HEK293 (cell line): ENCODE results near the gene ACOD1.

Source experiments
- FEZF1 ChIP-seq: fragments of 450-650 bp; formaldehyde crosslinking; IDR thresholded peaks from 2 replicates; pipeline ENCODE4 v1.5.1; 2016; ENCODE audit warnings: missing biosample characterization, missing genetic modification characterization
- GFI1B ChIP-seq: fragments of 450-650 bp; formaldehyde crosslinking; IDR thresholded peaks from 2 replicates; pipeline ENCODE4 v1.5.1; 2016; ENCODE audit warnings: missing biosample characterization, missing genetic modification characterization
- GLI4 ChIP-seq: fragments of 450-650 bp; formaldehyde crosslinking; IDR thresholded peaks from 2 replicates; pipeline ENCODE4 v1.5.1; 2016; ENCODE audit warnings: missing biosample characterization, missing genetic modification characterization
- KLF1 ChIP-seq: fragments of 450-650 bp; formaldehyde crosslinking; IDR thresholded peaks from 2 replicates; pipeline ENCODE4 v1.5.1; 2016; ENCODE audit warnings: missing biosample characterization, missing genetic modification characterization
- REPIN1 ChIP-seq: fragments of 450-650 bp; formaldehyde crosslinking; IDR thresholded peaks from 2 replicates; pipeline ENCODE4 v1.5.1; 2017; ENCODE audit warnings: missing biosample characterization, missing genetic modification characterization, low read depth
- REST ChIP-seq: fragments of 450-650 bp; formaldehyde crosslinking; IDR thresholded peaks from 2 replicates; pipeline ENCODE4 v1.5.1; 2016; ENCODE audit warnings: missing biosample characterization, missing genetic modification characterization
- TCF7L2 ChIP-seq: IDR thresholded peaks from 2 replicates; pipeline ENCODE4 v1.6.1; 2011; ENCODE audit warnings: low read depth, mild to moderate bottlenecking, inconsistent platforms, low read length, moderate library complexity, borderline replicate concordance
- ZFP41 ChIP-seq: fragments of 450-650 bp; formaldehyde crosslinking; IDR thresholded peaks from 2 replicates; pipeline ENCODE4 v1.5.1; 2016; ENCODE audit warnings: missing biosample characterization, missing genetic modification characterization, borderline replicate concordance
- ZNF10 ChIP-seq: fragments of 450-650 bp; formaldehyde crosslinking; IDR thresholded peaks from 2 replicates; pipeline ENCODE4 v1.5.1; 2017; ENCODE audit warnings: missing biosample characterization, missing genetic modification characterization
- ZNF157 ChIP-seq: fragments of 450-650 bp; formaldehyde crosslinking; IDR thresholded peaks from 2 replicates; pipeline ENCODE4 v1.5.1; 2016; ENCODE audit warnings: missing biosample characterization, missing genetic modification characterization
- ZNF16 ChIP-seq: fragments of 450-650 bp; formaldehyde crosslinking; IDR thresholded peaks from 2 replicates; pipeline ENCODE4 v1.5.1; 2016; ENCODE audit warnings: low read depth, missing biosample characterization, missing genetic modification characterization
- ZNF18 ChIP-seq: fragments of 450-650 bp; formaldehyde crosslinking; IDR thresholded peaks from 2 replicates; pipeline ENCODE4 v1.5.1; 2016; ENCODE audit warnings: missing biosample characterization, missing genetic modification characterization
- ZNF184 ChIP-seq: fragments of 450-650 bp; IDR thresholded peaks from 2 replicates; pipeline ENCODE4 v1.5.1; 2018; ENCODE audit warnings: missing biosample characterization, mild to moderate bottlenecking, missing genetic modification characterization
- ZNF221 ChIP-seq: fragments of 450-650 bp; formaldehyde crosslinking; IDR thresholded peaks from 2 replicates; pipeline ENCODE4 v1.5.1; 2017; ENCODE audit warnings: missing biosample characterization, missing genetic modification characterization, borderline replicate concordance
- ZNF223 ChIP-seq: fragments of 450-650 bp; formaldehyde crosslinking; IDR thresholded peaks from 2 replicates; pipeline ENCODE4 v1.5.1; 2016; ENCODE audit warnings: missing biosample characterization, missing genetic modification characterization
- ZNF248 ChIP-seq: fragments of 450-650 bp; formaldehyde crosslinking; IDR thresholded peaks from 2 replicates; pipeline ENCODE4 v1.5.1; 2017; ENCODE audit warnings: missing biosample characterization, missing genetic modification characterization
- ZNF302 ChIP-seq: fragments of 450-650 bp; formaldehyde crosslinking; IDR thresholded peaks from 2 replicates; pipeline ENCODE4 v1.5.1; 2016; ENCODE audit warnings: missing biosample characterization, missing genetic modification characterization, low read depth
- ZNF311 ChIP-seq: fragments of 450-650 bp; formaldehyde crosslinking; IDR thresholded peaks from 2 replicates; pipeline ENCODE4 v1.5.1; 2017; ENCODE audit warnings: missing biosample characterization, missing genetic modification characterization, borderline replicate concordance
- ZNF335 ChIP-seq: fragments of 450-650 bp; formaldehyde crosslinking; conservative IDR thresholded peaks from 2 replicates; pipeline ENCODE4 v1.5.1; 2016; ENCODE audit warnings: missing biosample characterization, missing genetic modification characterization
- ZNF37A ChIP-seq: fragments of 450-650 bp; IDR thresholded peaks from 2 replicates; pipeline ENCODE4 v1.5.1; 2018; ENCODE audit warnings: missing biosample characterization, missing genetic modification characterization
- ZNF426 ChIP-seq: fragments of 450-650 bp; formaldehyde crosslinking; IDR thresholded peaks from 2 replicates; pipeline ENCODE4 v1.5.1; 2017; ENCODE audit warnings: missing biosample characterization, missing genetic modification characterization, mild to moderate bottlenecking, inconsistent platforms, moderate library complexity
- ZNF48 ChIP-seq: fragments of 450-650 bp; formaldehyde crosslinking; IDR thresholded peaks from 2 replicates; pipeline ENCODE4 v1.5.1; 2016; ENCODE audit warnings: missing biosample characterization, missing genetic modification characterization
- ZNF658 ChIP-seq: fragments of 450-650 bp; formaldehyde crosslinking; IDR thresholded peaks from 2 replicates; pipeline ENCODE4; 2016; ENCODE audit warnings: missing biosample characterization, missing genetic modification characterization
- ZNF660 ChIP-seq: fragments of 450-650 bp; IDR thresholded peaks from 2 replicates; pipeline ENCODE4 v1.5.1; 2018; ENCODE audit warnings: missing biosample characterization, mild to moderate bottlenecking, missing genetic modification characterization
- ZNF670 ChIP-seq: fragments of 450-650 bp; formaldehyde crosslinking; IDR thresholded peaks from 2 replicates; pipeline ENCODE4 v1.5.1; 2016; ENCODE audit warnings: missing biosample characterization, missing genetic modification characterization, low read depth
- ZNF677 ChIP-seq: fragments of 450-650 bp; IDR thresholded peaks from 2 replicates; pipeline ENCODE4 v1.5.0; 2018; ENCODE audit warnings: missing biosample characterization, mild to moderate bottlenecking, missing genetic modification characterization, moderate library complexity
- ZNF837 ChIP-seq: fragments of 450-650 bp; formaldehyde crosslinking; IDR thresholded peaks from 2 replicates; pipeline ENCODE4 v1.5.1; 2016; ENCODE audit warnings: missing biosample characterization, missing genetic modification characterization
- ZNF843 ChIP-seq: fragments of 450-650 bp; formaldehyde crosslinking; IDR thresholded peaks from 2 replicates; pipeline ENCODE4 v1.5.1; 2016; ENCODE audit warnings: missing biosample characterization, missing genetic modification characterization
- TF ChIP-seq, protein P1 (sequence below): fragments of 450-650 bp; formaldehyde crosslinking; IDR thresholded peaks from 2 replicates; pipeline ENCODE4 v1.5.1; 2016; ENCODE audit warnings: missing biosample characterization, missing genetic modification characterization, borderline replicate concordance
- TF ChIP-seq, protein P2 (sequence below): sonication (generic); formaldehyde crosslinking; IDR thresholded peaks from 2 replicates; pipeline ENCODE4 v1.8.1; 2022; ENCODE audit warnings: mild to moderate bottlenecking, moderate library complexity, missing genetic modification reagents

Gene ACOD1

GRCh38 chr13:76976490-76976889 lies 28.2 kb downstream of the ACOD1 start (continued):
- TF ChIP-seq REST, result no peak
- no peak for TF ChIP-seq GLI4 (tag by site-specific recombination)
- no peak for TF ChIP-seq ZNF677
- no peak for TF ChIP-seq ZNF302 (tag by site-specific recombination)
- no peak for TF ChIP-seq ZNF48 (tag by site-specific recombination)
- TF ChIP-seq ZNF843 (tag by site-specific recombination), result peak; percentile 76
- peak; percentile 74 for TF ChIP-seq TCF7L2
- TF ChIP-seq ZNF16, result no peak
- TF ChIP-seq FEZF1 (tag by site-specific recombination), result peak; percentile 64
- no peak for TF ChIP-seq ZNF248
- TF ChIP-seq KLF1 (tag by site-specific recombination), result no peak
- TF ChIP-seq ZNF223 (tag by site-specific recombination), result no peak
- TF ChIP-seq, protein P1, sequence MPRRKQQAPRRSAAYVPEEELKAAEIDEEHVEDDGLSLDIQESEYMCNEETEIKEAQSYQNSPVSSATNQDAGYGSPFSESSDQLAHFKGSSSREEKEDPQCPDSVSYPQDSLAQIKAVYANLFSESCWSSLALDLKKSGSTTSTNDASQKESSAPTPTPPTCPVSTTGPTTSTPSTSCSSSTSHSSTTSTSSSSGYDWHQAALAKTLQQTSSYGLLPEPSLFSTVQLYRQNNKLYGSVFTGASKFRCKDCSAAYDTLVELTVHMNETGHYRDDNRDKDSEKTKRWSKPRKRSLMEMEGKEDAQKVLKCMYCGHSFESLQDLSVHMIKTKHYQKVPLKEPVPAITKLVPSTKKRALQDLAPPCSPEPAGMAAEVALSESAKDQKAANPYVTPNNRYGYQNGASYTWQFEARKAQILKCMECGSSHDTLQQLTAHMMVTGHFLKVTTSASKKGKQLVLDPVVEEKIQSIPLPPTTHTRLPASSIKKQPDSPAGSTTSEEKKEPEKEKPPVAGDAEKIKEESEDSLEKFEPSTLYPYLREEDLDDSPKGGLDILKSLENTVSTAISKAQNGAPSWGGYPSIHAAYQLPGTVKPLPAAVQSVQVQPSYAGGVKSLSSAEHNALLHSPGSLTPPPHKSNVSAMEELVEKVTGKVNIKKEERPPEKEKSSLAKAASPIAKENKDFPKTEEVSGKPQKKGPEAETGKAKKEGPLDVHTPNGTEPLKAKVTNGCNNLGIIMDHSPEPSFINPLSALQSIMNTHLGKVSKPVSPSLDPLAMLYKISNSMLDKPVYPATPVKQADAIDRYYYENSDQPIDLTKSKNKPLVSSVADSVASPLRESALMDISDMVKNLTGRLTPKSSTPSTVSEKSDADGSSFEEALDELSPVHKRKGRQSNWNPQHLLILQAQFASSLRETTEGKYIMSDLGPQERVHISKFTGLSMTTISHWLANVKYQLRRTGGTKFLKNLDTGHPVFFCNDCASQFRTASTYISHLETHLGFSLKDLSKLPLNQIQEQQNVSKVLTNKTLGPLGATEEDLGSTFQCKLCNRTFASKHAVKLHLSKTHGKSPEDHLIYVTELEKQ (tag by site-specific recombination), result peak; percentile 76; the same call in 1 of the 2 replicates
- TF ChIP-seq ZNF10 (tag by site-specific recombination), result 0 out of 2 replicates have a peak, but pooled peaks have one; percentile 68
- no peak for TF ChIP-seq ZNF426 (tag by site-specific recombination)
- no peak for TF ChIP-seq ZNF157 (tag by site-specific recombination)
- TF ChIP-seq REPIN1 (tag by site-specific recombination), result no peak
- TF ChIP-seq ZNF18 (tag by site-specific recombination), result no peak
- TF ChIP-seq, protein P2, sequence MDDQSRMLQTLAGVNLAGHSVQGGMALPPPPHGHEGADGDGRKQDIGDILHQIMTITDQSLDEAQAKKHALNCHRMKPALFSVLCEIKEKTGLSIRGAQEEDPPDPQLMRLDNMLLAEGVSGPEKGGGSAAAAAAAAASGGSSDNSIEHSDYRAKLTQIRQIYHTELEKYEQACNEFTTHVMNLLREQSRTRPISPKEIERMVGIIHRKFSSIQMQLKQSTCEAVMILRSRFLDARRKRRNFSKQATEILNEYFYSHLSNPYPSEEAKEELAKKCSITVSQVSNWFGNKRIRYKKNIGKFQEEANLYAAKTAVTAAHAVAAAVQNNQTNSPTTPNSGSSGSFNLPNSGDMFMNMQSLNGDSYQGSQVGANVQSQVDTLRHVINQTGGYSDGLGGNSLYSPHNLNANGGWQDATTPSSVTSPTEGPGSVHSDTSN, result no peak
- no peak; the same call in 1 of the 2 replicates for TF ChIP-seq ZNF184 (tag by site-specific recombination)
- TF ChIP-seq ZNF37A (tag by site-specific recombination), result no peak
- TF ChIP-seq ZNF660, result no peak
- TF ChIP-seq GFI1B (tag by site-specific recombination), result no peak
- no peak for TF ChIP-seq ZNF335 (tag by site-specific recombination)
- no peak for TF ChIP-seq ZNF670 (tag by site-specific recombination)
- TF ChIP-seq ZNF837 (tag by site-specific recombination), result no peak
- no peak for TF ChIP-seq ZNF221
- TF ChIP-seq ZFP41 (tag by site-specific recombination), result no peak
- TF ChIP-seq ZNF658, result no peak
- TF ChIP-seq ZNF311 (tag by site-specific recombination), result no peak
